ENCODE measurements around the gene ST8SIA1. TPM values are rescaled to one million over a fixed set of nuclear protein-coding genes. Genes with fewer than 3 reads are reported as not detected.

The ST8SIA1 gene
- polyA plus RNA-seq, 1 donor from 2014 or later, result 22.5 TPM

GRCh38 chr12:22223356-22223755, 111.2 kb downstream of the ST8SIA1 start:
- Histone ChIP-seq H4K20me1 (ENCODE audit: insufficient read depth) (no peaks in the 10 kb centered on the region), H3K27ac (ENCODE audit: low read length) (no peak overlapping the region), H2AFZ (ENCODE audit: low read depth, low read length) (no peak overlapping the region), H3K79me2 (replicated peaks; ENCODE audit: insufficient read depth, low read length) (no peaks in the 10 kb centered on the region), H3K4me2 (ENCODE audit: low read length) (no peak overlapping the region), H3K4me3 (ENCODE audit: low read length) (no peak overlapping the region), H3F3A (ENCODE audit: insufficient read depth, low read length, poor library complexity, severe bottlenecking) (no peaks in the 10 kb centered on the region), H3K9ac (ENCODE audit: low read length) (no peak overlapping the region), H3K9me3 (ENCODE audit: low read length) (no peaks in the 10 kb centered on the region), H3K27me3 (ENCODE audit: insufficient read depth, low read depth, low read length) (no peaks in the 10 kb centered on the region), H3K9me2 (ENCODE audit: insufficient read depth, low read length) (no peaks in the 10 kb centered on the region), H3K36me3 (ENCODE audit: insufficient read depth, low read length) (no peaks in the 10 kb centered on the region)
- TF ChIP-seq POLR2AphosphoS5 (IDR thresholded peaks at IDR 0.05), result no peak
- TF ChIP-seq EP300 (conservative IDR thresholded peaks at IDR 0.05; ENCODE audit: poor library complexity, severe bottlenecking), result no peak
- TF ChIP-seq REST (IDR thresholded peaks at IDR 0.05; ENCODE audit: borderline replicate concordance), result no peak
- no peak for TF ChIP-seq SMC3 (conservative IDR thresholded peaks at IDR 0.05; ENCODE audit: poor library complexity)
- TF ChIP-seq MXI1 (conservative IDR thresholded peaks at IDR 0.05; ENCODE audit: poor library complexity, severe bottlenecking), result no peak
- no peak for TF ChIP-seq CTCF (IDR thresholded peaks at IDR 0.05; ENCODE audit: poor library complexity, severe bottlenecking)
- TF ChIP-seq TAF1 (IDR thresholded peaks at IDR 0.05; ENCODE audit: low read depth), result no peak
- TF ChIP-seq EZH2 (IDR thresholded peaks at IDR 0.05; ENCODE audit: borderline replicate concordance, insufficient read depth, low read length, poor library complexity, severe bottlenecking), result no peak
- no peak for TF ChIP-seq RAD21 (conservative IDR thresholded peaks at IDR 0.05)

GRCh38 chr12:22217556-22217955, 117.0 kb downstream of the ST8SIA1 start:
- Histone ChIP-seq H3K27ac (ENCODE audit: low read length) (no peak overlapping the region), H4K20me1 (ENCODE audit: insufficient read depth) (no peaks in the 10 kb centered on the region), H3F3A (ENCODE audit: insufficient read depth, low read length, poor library complexity, severe bottlenecking) (no peaks in the 10 kb centered on the region), H3K9me2 (ENCODE audit: insufficient read depth, low read length) (no peaks in the 10 kb centered on the region), H3K4me2 (ENCODE audit: low read length) (no peak overlapping the region), H3K36me3 (ENCODE audit: insufficient read depth, low read length) (no peaks in the 10 kb centered on the region), H3K79me2 (replicated peaks; ENCODE audit: insufficient read depth, low read length) (no peaks in the 10 kb centered on the region), H3K27me3 (ENCODE audit: insufficient read depth, low read depth, low read length) (no peaks in the 10 kb centered on the region), H3K9me3 (ENCODE audit: low read length) (no peaks in the 10 kb centered on the region), H3K9ac (ENCODE audit: low read length) (no peak overlapping the region), H3K4me3 (ENCODE audit: low read length) (no peak overlapping the region), H2AFZ (ENCODE audit: low read depth, low read length) (no peak overlapping the region)
- TF ChIP-seq CTCF (IDR thresholded peaks at IDR 0.05; ENCODE audit: poor library complexity, severe bottlenecking) (no peak), REST (IDR thresholded peaks at IDR 0.05; ENCODE audit: borderline replicate concordance) (no peak), POLR2AphosphoS5 (IDR thresholded peaks at IDR 0.05) (no peak), EZH2 (IDR thresholded peaks at IDR 0.05; ENCODE audit: borderline replicate concordance, insufficient read depth, low read length, poor library complexity, severe bottlenecking) (no peak), RAD21 (conservative IDR thresholded peaks at IDR 0.05) (no peak), MXI1 (conservative IDR thresholded peaks at IDR 0.05; ENCODE audit: poor library complexity, severe bottlenecking) (no peak), SMC3 (conservative IDR thresholded peaks at IDR 0.05; ENCODE audit: poor library complexity) (no peak), TAF1 (IDR thresholded peaks at IDR 0.05; ENCODE audit: low read depth) (no peak), EP300 (conservative IDR thresholded peaks at IDR 0.05; ENCODE audit: poor library complexity, severe bottlenecking) (no peak)

Measured in neural cell (in vitro differentiated cells).